Natural killer cell treated with Interleukin-12 subunit alpha and Interleukin-12 subunit beta and Interleukin-15 and Interleukin-18, amount 100 ng/mL, for 72 hours (primary cell): ENCODE measurements around the gene AHDC1. TPM values are rescaled to one million over a fixed set of nuclear protein-coding genes. Genes with fewer than 3 reads are reported as not detected.
"Not testable (repeated sequence)": the region's sequence is repeated elsewhere in the genome, so short reads cannot be mapped to it uniquely, and the experiment has no call there.

Source experiments
- ATAC-seq, 2 donors: fragments of 150-1000 bp; cut with Tn5 transposase in 1 of 2; sonication (Bioruptor Pico), chemical (Tn5 transposase) in 1 of 2; 2 replicates each; pipeline ENCODE4 v1.10.0; 2021
- DNase-seq: peaks from one replicate; pipeline ENCODE4 v3.0.0; 2022; ENCODE audit warnings: low spot score
- H3K27ac Mint-ChIP-seq, 2 donors: 1 replicate in 1 of 2; 2 replicates in 1 of 2; pipeline ENCODE4 v1.8.0; 2022; ENCODE audit warnings: mixed read lengths in 2 of 2, mild to moderate bottlenecking in 1 of 2, moderate library complexity in 1 of 2
- H3K27me3 Mint-ChIP-seq, 2 donors: 1 replicate in 1 of 2; 2 replicates in 1 of 2; pipeline ENCODE4 v1.8.0; 2022; ENCODE audit warnings: mixed read lengths in 2 of 2
- H3K36me3 Mint-ChIP-seq: one replicate; pipeline ENCODE4 v1.8.0; 2022; ENCODE audit warnings: mixed read lengths
- H3K4me1 Mint-ChIP-seq, 2 donors: 1 replicate in 1 of 2; 2 replicates in 1 of 2; pipeline ENCODE4 v1.8.0; 2022; ENCODE audit warnings: low read depth in 2 of 2, mixed read lengths in 2 of 2, mild to moderate bottlenecking in 1 of 2
- H3K4me3 Mint-ChIP-seq: one replicate; pipeline ENCODE4 v1.8.0; 2022; ENCODE audit warnings: mixed read lengths
- H3K9me3 Mint-ChIP-seq: 2 replicates; pipeline ENCODE4 v1.8.0; 2022; ENCODE audit warnings: mixed read lengths
- total RNA-seq, 2 donors: library from RNA; stranded (reverse); gene quantifications; one replicate each; pipeline ENCODE4 v1.2.3, GENCODE V29; 2022

Gene AHDC1
- total RNA-seq, 2 donors from 2014 or later = 38.8 to 42.9 TPM

DNA sequence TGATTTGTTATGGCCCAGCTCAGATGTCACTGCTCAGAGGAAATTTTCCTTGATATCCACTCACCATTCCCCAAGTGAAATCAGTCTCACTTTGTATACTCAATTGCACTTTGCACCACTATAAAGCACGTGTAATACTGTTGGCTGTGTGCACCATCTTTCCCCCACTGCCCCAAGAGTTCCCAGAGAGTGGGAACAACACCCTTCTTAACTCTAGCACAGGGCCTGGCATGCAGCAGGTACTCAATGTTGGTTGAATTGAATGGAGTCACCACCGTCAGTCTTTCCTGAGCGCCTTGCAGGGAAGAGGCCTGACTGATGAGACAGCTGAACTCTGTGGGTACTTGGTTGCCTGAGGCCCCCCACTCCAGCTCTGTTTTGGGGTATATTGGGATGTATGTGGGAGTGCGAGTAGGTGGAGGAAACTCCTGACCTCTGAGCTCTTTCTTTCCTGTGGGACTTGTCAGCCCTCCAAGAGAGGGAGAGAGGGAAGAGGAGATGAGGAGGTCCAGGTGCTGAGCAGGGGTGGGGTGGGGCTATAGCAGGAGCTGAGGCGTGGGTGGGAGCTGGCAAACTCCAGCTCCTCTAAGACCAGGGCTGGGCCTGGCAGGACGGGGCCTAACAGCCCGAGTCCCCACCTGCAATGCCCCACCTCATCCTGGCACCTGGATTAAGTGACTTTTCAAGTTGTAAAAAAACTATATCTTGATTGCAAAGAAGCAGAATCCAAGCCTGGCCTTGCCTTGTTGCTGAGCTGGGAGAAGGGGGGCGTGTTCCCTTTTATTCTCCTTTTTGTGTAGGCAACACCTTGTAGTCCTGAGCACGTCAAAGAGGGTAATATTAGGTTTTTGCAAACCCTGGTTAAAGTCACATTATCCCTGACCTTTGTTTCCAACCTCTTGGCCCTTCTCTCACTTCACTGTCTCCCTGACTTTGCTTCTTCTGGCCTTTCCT lies 94.5 kb downstream of the AHDC1 start:
- DNase-seq (no peak), ATAC-seq (no peak)
- Mint-ChIP-seq H3K4me1 (no peaks in the 10 kb centered on the region), H3K9me3 (no peaks in the 10 kb centered on the region), H3K27ac (no peak overlapping the region), H3K36me3 (no peaks in the 10 kb centered on the region), H3K4me3 (no peak overlapping the region), H3K27me3 (no peaks in the 10 kb centered on the region)

DNA sequence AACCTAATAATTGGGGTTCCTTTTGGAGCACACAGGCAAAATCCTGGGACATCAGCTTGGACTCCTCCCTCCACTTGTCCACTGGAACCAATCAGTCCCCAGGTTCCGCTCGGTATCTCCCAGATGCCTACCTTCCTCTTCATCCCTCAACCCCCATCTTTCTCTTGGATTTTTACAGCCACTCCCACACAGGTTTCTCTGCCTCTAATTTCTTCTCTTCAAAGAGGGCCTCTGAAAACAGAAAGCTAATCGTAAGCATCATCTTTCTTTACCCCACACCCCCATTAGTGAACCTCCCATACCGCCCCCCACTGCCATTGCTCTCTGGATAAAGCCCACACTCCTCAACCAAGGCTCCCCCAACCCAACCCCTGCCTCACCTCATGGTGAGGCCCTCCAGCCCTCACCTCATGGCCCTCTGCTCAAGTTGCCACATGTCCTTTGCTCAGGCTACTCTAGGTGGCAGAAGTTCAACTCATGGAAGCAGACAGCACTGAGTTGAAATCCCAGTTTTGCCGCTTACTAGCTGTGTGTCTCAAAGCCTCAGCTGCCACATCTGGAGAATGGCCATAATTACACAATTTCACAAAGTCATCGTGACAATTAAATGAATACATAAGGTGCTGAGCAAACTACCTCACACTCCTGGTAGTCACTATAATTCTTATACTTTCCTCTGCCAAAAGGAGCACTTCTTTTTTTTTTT lies 95.8 kb downstream of the AHDC1 start:
- ATAC-seq = no peak
- Mint-ChIP-seq H3K27ac (no peak overlapping the region), H3K9me3 (no peaks in the 10 kb centered on the region), H3K4me3 (no peak overlapping the region), H3K36me3 (no peaks in the 10 kb centered on the region), H3K4me1 (no peaks in the 10 kb centered on the region), H3K27me3 (no peaks in the 10 kb centered on the region)
- DNase-seq = no peak

DNA sequence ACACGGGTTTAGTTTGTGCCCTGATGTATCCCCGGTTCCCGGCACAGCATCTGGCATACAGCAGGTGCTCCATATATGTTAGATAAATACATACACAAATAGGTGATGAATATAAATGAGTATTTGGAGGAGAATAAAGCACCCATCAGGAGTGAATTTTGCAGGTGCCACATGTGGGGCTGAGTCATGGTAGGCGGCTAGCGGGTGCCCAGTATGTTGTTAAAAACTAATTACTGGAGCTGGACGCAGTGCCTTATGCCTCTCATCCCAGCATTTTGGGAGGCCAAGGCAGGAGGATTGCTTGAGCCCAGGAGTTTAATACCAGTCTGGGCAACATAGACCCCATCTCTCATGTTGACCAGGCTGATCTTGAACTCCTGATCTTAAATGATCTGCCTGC lies 97.2 kb downstream of the AHDC1 start:
- no peaks in the 10 kb centered on the region for H3K9me3 Mint-ChIP-seq
- DNase-seq = no peak
- no peaks in the 10 kb centered on the region for H3K4me1 Mint-ChIP-seq
- no peak for ATAC-seq
- no peak overlapping the region for H3K4me3 Mint-ChIP-seq
- no peaks in the 10 kb centered on the region for H3K27me3 Mint-ChIP-seq
- no peak overlapping the region for H3K27ac Mint-ChIP-seq
- no peaks in the 10 kb centered on the region for H3K36me3 Mint-ChIP-seq

DNA sequence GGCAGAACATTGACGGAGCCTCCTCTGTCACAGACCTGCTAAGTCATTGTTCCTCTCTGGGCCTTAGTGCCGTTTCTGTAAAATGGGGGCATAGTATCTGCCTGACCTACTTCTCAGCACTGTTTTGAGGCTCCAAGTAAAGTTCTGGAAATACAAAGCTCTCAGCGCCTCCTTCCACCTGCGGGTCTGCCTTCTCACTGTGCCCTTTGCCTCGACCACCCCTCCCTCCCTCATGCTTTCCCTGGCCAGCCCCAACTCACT lies 98.6 kb downstream of the AHDC1 start:
- ATAC-seq (no peak), DNase-seq (no peak)
- Mint-ChIP-seq H3K36me3 (no peaks in the 10 kb centered on the region), H3K9me3 (no peaks in the 10 kb centered on the region), H3K4me3 (no peak overlapping the region), H3K27me3 (no peaks in the 10 kb centered on the region), H3K4me1 (peaks cover 0 to 2% of the 10 kb centered on the region in 2 donors), H3K27ac (no peak overlapping the region)

DNA sequence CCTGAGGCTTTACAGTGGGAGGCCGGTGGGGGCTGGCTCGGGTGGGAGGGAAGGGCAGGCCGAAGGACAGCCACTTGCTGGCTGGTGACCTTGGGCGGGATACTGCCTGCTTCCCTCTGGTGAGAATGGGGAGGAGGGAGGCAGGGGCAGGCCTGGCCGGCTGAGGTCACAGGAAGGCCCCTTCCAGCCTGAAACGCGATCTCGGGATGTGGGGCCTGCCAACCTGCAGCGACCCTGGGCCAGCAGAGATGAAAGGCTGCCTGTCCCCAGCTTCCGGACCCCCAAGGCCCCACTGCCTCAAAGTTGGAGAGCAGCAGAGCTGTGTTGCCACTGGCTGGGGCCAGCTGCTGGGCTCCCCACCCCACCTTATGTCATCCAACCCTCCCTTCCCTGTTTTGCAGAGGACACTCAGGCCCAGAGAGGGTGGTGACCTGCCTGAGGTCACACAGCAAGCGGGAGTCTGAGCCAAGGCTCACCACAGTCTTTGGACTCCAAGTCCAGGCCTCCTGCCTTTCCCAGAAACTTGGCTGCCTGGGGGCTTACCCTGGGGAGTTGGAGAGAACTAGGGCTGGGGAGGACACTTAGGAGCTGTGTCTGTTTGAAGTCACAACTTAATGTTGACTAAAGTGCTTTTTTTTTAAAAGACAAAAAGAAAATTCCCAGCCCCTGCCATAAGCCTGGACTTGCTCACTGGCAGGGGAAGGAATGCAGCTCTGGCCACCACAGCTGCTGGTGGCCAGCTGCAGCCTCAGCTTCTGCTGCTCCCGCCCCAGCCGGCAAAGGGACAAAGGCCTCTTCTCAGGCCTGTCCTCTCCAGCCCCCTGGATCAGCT lies 99.1 kb downstream of the AHDC1 start:
- Mint-ChIP-seq H3K36me3 (no peaks in the 10 kb centered on the region), H3K9me3 (no peaks in the 10 kb centered on the region), H3K27ac (no peak overlapping the region), H3K27me3 (no peaks in the 10 kb centered on the region), H3K4me1 (peaks cover 0 to 2% of the 10 kb centered on the region in 2 donors), H3K4me3 (no peak overlapping the region)
- ATAC-seq (peak; percentile 24 to 36), DNase-seq (no peak)

DNA sequence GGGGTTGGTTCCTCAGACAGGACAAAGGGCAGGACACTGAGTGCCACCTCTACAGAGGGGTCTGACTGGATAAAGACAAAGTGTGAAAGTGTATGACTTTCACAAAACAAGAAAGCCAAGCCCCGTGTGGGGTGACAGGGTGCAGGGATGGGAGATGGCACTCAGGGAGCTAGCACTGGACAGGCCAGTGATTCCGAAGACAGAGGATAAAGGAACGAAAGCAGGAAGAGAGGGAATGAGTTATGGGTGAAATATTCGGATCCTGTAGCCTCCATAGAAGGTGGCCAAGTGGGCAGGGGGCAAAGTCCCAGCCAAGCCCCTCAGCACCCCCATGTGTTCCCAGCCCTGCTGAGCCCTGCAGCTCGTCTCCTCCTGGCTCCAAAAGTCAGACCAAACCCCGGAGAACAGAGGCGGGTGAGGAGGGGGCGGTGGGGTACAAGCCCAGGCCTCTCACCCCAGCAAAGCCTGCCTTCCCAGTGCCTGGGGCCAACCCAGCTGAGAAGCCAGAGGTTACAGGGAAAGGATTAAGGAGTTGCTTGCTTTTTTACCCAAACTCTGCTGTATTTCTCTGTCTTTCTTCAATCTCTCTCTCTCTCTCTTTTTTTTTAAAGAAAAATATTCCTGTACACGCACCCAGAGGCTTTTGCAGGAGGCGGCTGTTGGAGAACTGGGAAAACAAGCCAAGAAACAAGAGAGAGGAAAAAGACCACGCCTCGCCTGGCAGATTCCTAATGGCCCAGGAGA lies 99.9 kb downstream of the AHDC1 start:
- ATAC-seq = no peak
- Mint-ChIP-seq H3K36me3 (no peaks in the 10 kb centered on the region), H3K27ac (no peak overlapping the region), H3K4me3 (no peak overlapping the region), H3K9me3 (no peaks in the 10 kb centered on the region), H3K4me1 (peaks cover 0 to 2% of the 10 kb centered on the region in 2 donors), H3K27me3 (no peaks in the 10 kb centered on the region)
- no peak for DNase-seq

DNA sequence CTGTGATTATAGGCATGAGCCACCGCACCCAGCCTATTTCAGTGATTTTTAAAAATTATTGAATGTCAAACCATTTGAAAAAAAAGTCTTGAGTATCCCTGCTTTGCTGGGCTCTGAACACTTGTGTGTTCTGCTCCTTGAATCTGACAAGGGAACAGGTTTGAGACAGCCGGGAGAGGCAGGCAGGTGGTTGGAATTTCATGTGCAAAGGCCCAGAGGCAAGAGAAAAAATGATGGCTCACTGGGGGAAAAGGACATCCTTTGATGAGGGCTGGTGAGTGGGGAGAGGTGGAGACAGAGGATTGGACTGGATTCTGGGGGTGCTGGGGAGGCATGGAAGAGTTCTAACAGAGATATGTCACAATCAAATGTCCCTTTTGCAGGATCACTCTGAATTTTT lies 100.9 kb downstream of the AHDC1 start:
- H3K9me3 Mint-ChIP-seq = no peaks in the 10 kb centered on the region
- H3K4me3 Mint-ChIP-seq = no peak overlapping the region
- no peaks in the 10 kb centered on the region for H3K27me3 Mint-ChIP-seq
- peaks cover 0 to 2% of the 10 kb centered on the region in 2 donors for H3K4me1 Mint-ChIP-seq
- no peak overlapping the region for H3K27ac Mint-ChIP-seq
- ATAC-seq = no peak
- H3K36me3 Mint-ChIP-seq = no peaks in the 10 kb centered on the region
- peak; percentile 31 for DNase-seq

DNA sequence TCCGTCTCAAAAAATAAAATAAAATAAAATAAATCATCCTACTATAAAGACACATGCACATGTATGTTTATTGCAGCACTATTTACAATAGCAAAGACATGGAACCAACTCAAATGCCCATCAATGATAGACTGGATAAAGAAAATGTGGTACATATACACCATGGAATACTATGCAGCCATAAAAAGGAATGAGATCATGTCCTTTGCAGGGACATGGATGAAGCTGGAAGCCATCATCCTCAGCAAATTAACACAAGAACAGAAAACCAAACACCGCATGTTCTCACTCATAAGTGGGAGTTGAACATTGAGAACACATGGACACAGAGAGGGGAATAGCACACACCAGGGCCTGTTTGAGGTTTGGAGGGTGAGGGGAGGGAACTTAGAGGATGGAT lies 102.8 kb downstream of the AHDC1 start:
- not testable (repeated sequence) for H3K4me1 Mint-ChIP-seq, DNase-seq, ATAC-seq, H3K27me3 Mint-ChIP-seq, H3K9me3 Mint-ChIP-seq, H3K36me3 Mint-ChIP-seq, H3K27ac Mint-ChIP-seq, H3K4me3 Mint-ChIP-seq

DNA sequence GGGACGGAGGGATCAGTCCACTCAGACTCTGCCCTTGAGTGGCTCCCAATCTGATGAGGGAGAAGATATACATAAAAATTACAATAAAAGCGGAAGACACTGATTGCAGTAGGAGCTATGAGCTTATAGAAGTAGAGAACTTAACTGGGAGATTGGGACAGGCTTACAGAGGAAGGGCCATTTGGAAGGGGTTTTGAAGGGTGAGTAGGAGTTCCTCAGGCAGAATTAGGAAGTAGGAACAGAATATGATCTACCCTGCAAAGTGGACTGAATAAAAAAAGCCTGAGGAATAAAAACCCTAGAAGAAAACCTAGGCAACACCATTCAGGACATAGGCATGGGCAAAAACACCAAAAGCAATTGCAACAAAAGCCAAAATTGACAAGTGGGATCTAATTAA lies 104.8 kb downstream of the AHDC1 start:
- peaks cover 0 to 2% of the 10 kb centered on the region in 2 donors for H3K4me1 Mint-ChIP-seq
- H3K27me3 Mint-ChIP-seq = no peaks in the 10 kb centered on the region
- ATAC-seq = no peak
- H3K4me3 Mint-ChIP-seq = no peak overlapping the region
- peak overlapping the region in 1 of 2 donors; percentile 77 for H3K27ac Mint-ChIP-seq
- no peaks in the 10 kb centered on the region for H3K9me3 Mint-ChIP-seq
- H3K36me3 Mint-ChIP-seq = no peaks in the 10 kb centered on the region
- no peak for DNase-seq

DNA sequence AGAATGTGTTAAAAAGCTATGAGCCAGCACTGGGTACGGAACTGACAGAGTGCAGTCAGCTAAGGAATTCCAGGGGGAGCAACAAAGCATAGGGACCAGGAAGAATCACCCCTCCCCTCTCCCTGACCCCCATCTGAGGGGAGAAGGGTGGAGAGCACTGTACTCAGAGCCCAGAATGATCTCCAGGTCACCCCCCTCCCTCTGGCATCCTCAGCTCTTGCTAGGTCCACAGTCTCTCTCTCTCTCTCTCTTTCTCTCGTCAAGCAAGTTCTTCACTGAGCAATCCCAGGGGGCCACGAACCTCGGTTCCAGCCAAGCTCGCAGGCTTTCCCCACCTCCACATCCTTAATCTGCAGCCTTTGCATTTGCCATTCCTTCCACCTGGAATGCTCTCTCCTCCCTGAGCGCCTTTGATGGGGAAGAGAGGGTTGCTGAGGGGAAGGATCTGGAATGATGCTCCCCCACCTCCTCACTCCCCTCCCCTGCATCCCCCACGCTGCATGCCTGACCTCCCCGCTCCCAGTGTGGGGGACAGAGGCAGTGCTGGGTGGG lies 107.3 kb downstream of the AHDC1 start:
- H3K27me3 Mint-ChIP-seq = no peaks in the 10 kb centered on the region
- H3K9me3 Mint-ChIP-seq = no peaks in the 10 kb centered on the region
- DNase-seq (no peak), ATAC-seq (peak in 1 of 2 donors; percentile 41)
- no peak overlapping the region for H3K27ac Mint-ChIP-seq
- H3K4me1 Mint-ChIP-seq = peaks cover 2 to 3% of the 10 kb centered on the region in 2 donors
- no peaks in the 10 kb centered on the region for H3K36me3 Mint-ChIP-seq
- H3K4me3 Mint-ChIP-seq = no peak overlapping the region

DNA sequence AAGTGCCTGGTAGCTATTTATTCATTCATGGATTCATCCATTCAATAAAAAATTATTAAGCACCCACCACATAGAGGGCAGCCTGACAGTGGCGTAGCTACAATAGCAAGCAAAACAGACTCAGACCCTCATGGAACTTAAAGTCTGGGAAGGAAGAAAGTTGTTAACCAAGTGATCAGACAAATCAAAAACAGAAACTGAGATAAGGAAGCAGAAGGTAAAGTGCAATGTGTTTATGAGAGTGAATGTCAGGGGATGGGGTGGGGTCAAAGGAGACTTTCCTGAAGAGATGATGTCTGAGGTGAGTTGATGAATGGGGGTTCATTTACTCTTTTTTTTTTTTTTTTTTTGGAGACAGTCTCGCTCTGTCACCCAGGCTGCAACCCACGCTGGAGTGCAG lies 111.1 kb downstream of the AHDC1 start:
- Mint-ChIP-seq H3K27ac (peak overlapping the region in 1 of 2 donors; percentile 2), H3K4me1 (peaks cover 23 to 27% of the 10 kb centered on the region in 2 donors), H3K27me3 (no peaks in the 10 kb centered on the region), H3K36me3 (no peaks in the 10 kb centered on the region), H3K9me3 (no peaks in the 10 kb centered on the region), H3K4me3 (no peak overlapping the region)
- no peak for ATAC-seq
- DNase-seq = no peak

DNA sequence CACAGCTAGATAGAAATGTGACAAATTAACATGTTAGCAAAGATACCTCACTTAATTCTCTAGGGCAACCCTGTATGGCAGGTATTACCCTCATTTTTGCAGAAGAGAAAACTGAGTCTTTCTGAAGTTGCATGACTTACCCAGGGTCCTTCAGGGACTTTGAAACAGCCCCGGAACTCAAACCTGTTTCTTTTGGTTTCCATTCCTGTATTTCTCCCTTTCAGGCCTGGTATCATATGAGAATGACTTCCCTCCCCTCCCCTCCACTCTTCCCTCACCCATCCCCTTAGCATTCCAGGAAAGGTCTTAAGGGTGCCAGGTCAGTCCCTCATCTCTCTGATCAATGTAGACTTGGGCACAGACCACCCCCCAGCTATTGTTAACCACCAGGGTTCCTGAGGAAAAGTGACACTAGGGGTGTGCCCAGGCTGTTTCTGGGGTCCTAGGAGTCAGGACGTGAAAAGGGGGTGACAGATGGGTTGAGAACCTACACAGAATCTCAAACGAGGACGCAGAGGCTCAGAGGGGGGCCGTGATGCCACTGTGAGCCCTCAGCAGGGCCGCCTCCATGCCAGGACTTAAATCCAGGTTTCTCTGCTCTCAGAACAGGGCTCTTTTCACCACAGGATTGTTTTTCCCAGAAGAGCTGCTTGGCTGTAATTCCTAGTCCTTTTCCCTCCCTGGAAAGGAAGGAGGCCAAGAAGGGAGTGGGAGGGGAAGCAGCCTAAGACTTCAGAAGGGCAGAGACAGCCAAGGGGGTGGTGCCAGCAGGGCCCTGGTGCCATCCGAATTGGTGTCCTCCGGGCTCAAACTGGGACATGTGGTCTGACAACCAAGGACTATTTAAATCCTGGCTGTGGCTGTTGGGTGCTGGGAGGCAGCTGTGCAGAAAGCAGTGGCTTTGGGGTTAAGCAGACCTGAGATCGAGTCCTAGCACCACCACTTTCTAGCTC lies 111.9 kb downstream of the AHDC1 start:
- Mint-ChIP-seq H3K4me3 (no peak overlapping the region), H3K27ac (peak overlapping the region in 1 of 2 donors; percentile 2), H3K36me3 (no peaks in the 10 kb centered on the region), H3K9me3 (no peaks in the 10 kb centered on the region), H3K4me1 (peaks cover 23 to 28% of the 10 kb centered on the region in 2 donors), H3K27me3 (no peaks in the 10 kb centered on the region)
- ATAC-seq (no peak), DNase-seq (no peak)
